GM12892 (cell line): Measurements from ENCODE around the gene CRIM1.

ENCODE experiments used
- POLR2A ChIP-seq: IDR thresholded peaks from 2 replicates; pipeline ENCODE4 v1.6.1; 2011; ENCODE audit warnings: low read depth, low read length, control low read depth
- POLR2AphosphoS5 ChIP-seq: IDR thresholded peaks from 2 replicates; pipeline ENCODE4 v1.6.1; 2011; ENCODE audit warnings: low read depth, low read length, control low read depth

DNA sequence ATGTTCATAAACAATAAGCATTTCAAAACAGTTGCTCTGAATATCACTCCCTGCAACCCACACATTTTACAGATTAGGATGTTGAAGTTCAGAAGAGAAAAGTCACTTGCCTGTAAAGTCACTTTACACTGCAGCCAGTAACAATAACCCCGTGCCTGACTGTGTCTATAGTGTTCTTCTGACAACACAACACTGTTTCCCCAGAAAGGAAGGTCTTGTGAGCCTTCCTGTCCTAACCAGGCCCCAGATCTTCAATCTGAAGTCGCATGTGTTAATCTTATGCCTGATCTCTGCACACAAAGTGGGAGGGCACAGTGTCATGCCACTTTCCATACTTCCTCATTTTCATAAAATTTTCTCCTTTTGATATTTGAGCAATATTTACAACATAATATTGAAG is 122.2 kb downstream of the CRIM1 start:
- TF ChIP-seq POLR2AphosphoS5 (no peak), POLR2A (no peak)
